Peyer's patch (tissue), 4 donors: ENCODE data around the gene NCAPG.

Experiments
- CTCF ChIP-seq, 6 experiments: fragments of 450-650 bp in 4 of 6; fragments of 200-600 bp in 2 of 6; sonication (generic) in 1 of 6; IDR thresholded peaks; one replicate each; pipeline ENCODE4 v1.5.1; 2017 to 2019; ENCODE audit warnings: antibody characterized with exemption in 6 of 6, mild to moderate bottlenecking in 3 of 6, moderate library complexity in 1 of 6
- POLR2A ChIP-seq, 2 donors: fragments of 450-650 bp; IDR thresholded peaks; one replicate each; pipeline ENCODE4 v1.5.1; 2017; ENCODE audit warnings: antibody characterized with exemption in 2 of 2, mild to moderate bottlenecking in 2 of 2, moderate library complexity in 2 of 2

- TF ChIP-seq CTCF (IDR thresholded peaks at IDR 0.05) (no peak), POLR2A (IDR thresholded peaks at IDR 0.05) (no peak)
Measured at GRCh38 chr4:17816142-17816541, 5.4 kb downstream of the NCAPG start.
